Panc1 (cell line): ENCODE data around the gene RNF4. TPM values are rescaled to one million over a fixed set of nuclear protein-coding genes. Genes with fewer than 3 reads are reported as not detected.

ENCODE experiments used
- ATAC-seq: fragments of 200-7000 bp; cut with Tn5 transposase; 2 replicates; pipeline ENCODE4 v1.9.1; 2020; ENCODE audit warnings: mild to moderate bottlenecking, moderate library complexity
- BruUV-seq: library from RNA; stranded (reverse); fragments of 400-500 nt; replicated peaks from 2 replicates; lab custom pipeline; 2021; lab: Mats Ljungman, UMichigan
- CTCF ChIA-PET: fragments of 300-600 bp; sonication (Branson Sonifier 250); formaldehyde crosslinking; loops from one replicate; lab custom pipeline; 2022; ENCODE audit warnings: antibody characterized with exemption; lab: Charles Lee
- POLR2A ChIA-PET: fragments of 300-600 bp; sonication (Branson Sonifier 250); formaldehyde crosslinking; loops from one replicate; lab custom pipeline; 2022; ENCODE audit warnings: antibody characterized with exemption; lab: Charles Lee
- DNase-seq: peaks from one replicate; pipeline ENCODE4 v3.0.0-alpha.2; 2010; ENCODE audit warnings: low read depth, low spot score
- H3K27ac ChIP-seq: 2 replicates; pipeline ENCODE4 v1.5.1; 2011; ENCODE audit warnings: mild to moderate bottlenecking, low read length, inconsistent platforms
- H3K27me3 ChIP-seq: fragments of 200-500 bp; sonication (Bioruptor generic); 2 replicates; pipeline ENCODE4 v1.6.0; 2014; ENCODE audit warnings: low read length, inconsistent platforms; ENCODE audit not compliant: control insufficient read depth, insufficient read depth
- H3K36me3 ChIP-seq: fragments of 200-500 bp; sonication (Bioruptor generic); 2 replicates; pipeline ENCODE4 v1.5.1; 2014; ENCODE audit warnings: inconsistent platforms, mild to moderate bottlenecking, low read length, moderate library complexity; ENCODE audit not compliant: control insufficient read depth, insufficient read depth
- H3K4me1 ChIP-seq: 2 replicates; pipeline ENCODE4 v1.5.1; 2011; ENCODE audit warnings: inconsistent platforms, mild to moderate bottlenecking, low read length, moderate library complexity; ENCODE audit not compliant: control insufficient read depth, insufficient read depth
- H3K4me3 ChIP-seq, 2 experiments: 2 replicates each; pipeline ENCODE4 v1.5.1; 2011 to 2012; ENCODE audit warnings: low read depth in 2 of 2, low read length in 2 of 2, mild to moderate bottlenecking in 2 of 2, inconsistent platforms in 1 of 2, moderate library complexity in 1 of 2
- H3K9me3 ChIP-seq: fragments of 200-500 bp; sonication (Bioruptor generic); 2 replicates; pipeline ENCODE4 v1.5.1; 2014; ENCODE audit warnings: low read depth, mild to moderate bottlenecking, inconsistent platforms, low read length, moderate library complexity; ENCODE audit not compliant: control insufficient read depth, insufficient read depth
- POLR2AphosphoS5 ChIP-seq: IDR thresholded peaks from 2 replicates; pipeline ENCODE4 v1.6.1; 2012; ENCODE audit warnings: mild to moderate bottlenecking, low read depth, low read length, moderate library complexity
- SIN3A ChIP-seq: IDR thresholded peaks from 2 replicates; pipeline ENCODE4 v1.6.1; 2012; ENCODE audit warnings: low read depth, mild to moderate bottlenecking, low read length, moderate library complexity, borderline replicate concordance; ENCODE audit not compliant: insufficient read depth
- TCF7L2 ChIP-seq: IDR thresholded peaks from 2 replicates; pipeline ENCODE4 v1.6.1; 2011; ENCODE audit warnings: mild to moderate bottlenecking, low read depth, low read length, inconsistent platforms
- in situ Hi-C: cut with HindIII; loops from 2 replicates; pipeline ENCODE4 v1.10.0; 2016; ENCODE audit warnings: low sequenced_read_pairs, low pct_unique_long_range_greater_than_20kb
- intact Hi-C: fragments of 100-400 bp; cut with micrococcal nuclease; formaldehyde crosslinking; loops from one replicate; pipeline ENCODE4 v1.10.0; 2022; ENCODE audit not compliant: unreplicated experiment
- total RNA-seq: library from RNA; stranded (reverse); gene quantifications from one replicate; pipeline ENCODE4 v1.2.1, GENCODE V29; 2021; ENCODE audit not compliant: unreplicated experiment
- TF ChIP-seq, protein P1 (sequence below), 2 experiments: IDR thresholded peaks; 2 replicates each; pipeline ENCODE4 v1.6.1; 2011 to 2012; ENCODE audit warnings: low read depth in 2 of 2, control low read depth in 1 of 2, low read length in 1 of 2, mild to moderate bottlenecking in 1 of 2, moderate library complexity in 1 of 2; ENCODE audit not compliant: insufficient read depth in 1 of 2
- TF ChIP-seq, protein P2 (sequence below): fragments of 450-650 bp; IDR thresholded peaks from 2 replicates; pipeline ENCODE4 v1.5.1; 2017; ENCODE audit warnings: mild to moderate bottlenecking

Gene RNF4
- total RNA-seq, 1 experiment from 2014 or later, result 55.0 TPM

DNA sequence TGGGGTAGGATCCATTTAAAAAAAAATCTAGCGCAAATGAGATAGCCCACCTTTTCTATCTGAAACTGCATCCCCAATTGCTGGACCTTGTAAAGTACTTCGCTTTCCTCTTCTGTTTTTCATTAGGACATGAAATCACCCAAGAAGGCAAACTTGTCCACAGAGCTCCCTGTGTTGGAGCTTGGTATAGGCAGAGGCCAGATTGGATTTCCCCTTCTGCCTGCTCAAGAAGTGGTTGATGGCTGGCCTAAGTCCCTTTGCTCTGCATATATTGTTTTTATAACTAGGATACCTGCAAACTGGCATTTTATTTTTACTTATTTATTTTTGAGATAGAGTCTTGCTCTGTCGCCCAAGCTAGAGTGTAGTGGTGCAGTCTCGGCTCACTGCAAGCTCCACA lies 28.4 kb downstream of the RNF4 start:
- no peak overlapping the region for H3K4me3 ChIP-seq
- ChIA-PET CTCF (no interaction called here), POLR2A (no interaction called here)
- no TSS peak for BruUV-seq
- H3K9me3 ChIP-seq, result no peaks in the 10 kb centered on the region
- in situ Hi-C loops, result no loop called here
- no peaks in the 10 kb centered on the region for H3K4me1 ChIP-seq
- DNase-seq (no peak), ATAC-seq (no peak)
- H3K27ac ChIP-seq, result no peak overlapping the region
- peaks cover 13% of the 10 kb centered on the region for H3K36me3 ChIP-seq
- TF ChIP-seq POLR2AphosphoS5, result no peak
- TF ChIP-seq TCF7L2, result no peak
- TF ChIP-seq, protein P1, sequence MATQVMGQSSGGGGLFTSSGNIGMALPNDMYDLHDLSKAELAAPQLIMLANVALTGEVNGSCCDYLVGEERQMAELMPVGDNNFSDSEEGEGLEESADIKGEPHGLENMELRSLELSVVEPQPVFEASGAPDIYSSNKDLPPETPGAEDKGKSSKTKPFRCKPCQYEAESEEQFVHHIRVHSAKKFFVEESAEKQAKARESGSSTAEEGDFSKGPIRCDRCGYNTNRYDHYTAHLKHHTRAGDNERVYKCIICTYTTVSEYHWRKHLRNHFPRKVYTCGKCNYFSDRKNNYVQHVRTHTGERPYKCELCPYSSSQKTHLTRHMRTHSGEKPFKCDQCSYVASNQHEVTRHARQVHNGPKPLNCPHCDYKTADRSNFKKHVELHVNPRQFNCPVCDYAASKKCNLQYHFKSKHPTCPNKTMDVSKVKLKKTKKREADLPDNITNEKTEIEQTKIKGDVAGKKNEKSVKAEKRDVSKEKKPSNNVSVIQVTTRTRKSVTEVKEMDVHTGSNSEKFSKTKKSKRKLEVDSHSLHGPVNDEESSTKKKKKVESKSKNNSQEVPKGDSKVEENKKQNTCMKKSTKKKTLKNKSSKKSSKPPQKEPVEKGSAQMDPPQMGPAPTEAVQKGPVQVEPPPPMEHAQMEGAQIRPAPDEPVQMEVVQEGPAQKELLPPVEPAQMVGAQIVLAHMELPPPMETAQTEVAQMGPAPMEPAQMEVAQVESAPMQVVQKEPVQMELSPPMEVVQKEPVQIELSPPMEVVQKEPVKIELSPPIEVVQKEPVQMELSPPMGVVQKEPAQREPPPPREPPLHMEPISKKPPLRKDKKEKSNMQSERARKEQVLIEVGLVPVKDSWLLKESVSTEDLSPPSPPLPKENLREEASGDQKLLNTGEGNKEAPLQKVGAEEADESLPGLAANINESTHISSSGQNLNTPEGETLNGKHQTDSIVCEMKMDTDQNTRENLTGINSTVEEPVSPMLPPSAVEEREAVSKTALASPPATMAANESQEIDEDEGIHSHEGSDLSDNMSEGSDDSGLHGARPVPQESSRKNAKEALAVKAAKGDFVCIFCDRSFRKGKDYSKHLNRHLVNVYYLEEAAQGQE (IDR thresholded peaks at IDR 0.05; ENCODE audit: insufficient read depth in 1 of 2, low read depth in 2 of 2, low read length in 1 of 2), result no peak
- TF ChIP-seq SIN3A, result no peak
- TF ChIP-seq, protein P2, sequence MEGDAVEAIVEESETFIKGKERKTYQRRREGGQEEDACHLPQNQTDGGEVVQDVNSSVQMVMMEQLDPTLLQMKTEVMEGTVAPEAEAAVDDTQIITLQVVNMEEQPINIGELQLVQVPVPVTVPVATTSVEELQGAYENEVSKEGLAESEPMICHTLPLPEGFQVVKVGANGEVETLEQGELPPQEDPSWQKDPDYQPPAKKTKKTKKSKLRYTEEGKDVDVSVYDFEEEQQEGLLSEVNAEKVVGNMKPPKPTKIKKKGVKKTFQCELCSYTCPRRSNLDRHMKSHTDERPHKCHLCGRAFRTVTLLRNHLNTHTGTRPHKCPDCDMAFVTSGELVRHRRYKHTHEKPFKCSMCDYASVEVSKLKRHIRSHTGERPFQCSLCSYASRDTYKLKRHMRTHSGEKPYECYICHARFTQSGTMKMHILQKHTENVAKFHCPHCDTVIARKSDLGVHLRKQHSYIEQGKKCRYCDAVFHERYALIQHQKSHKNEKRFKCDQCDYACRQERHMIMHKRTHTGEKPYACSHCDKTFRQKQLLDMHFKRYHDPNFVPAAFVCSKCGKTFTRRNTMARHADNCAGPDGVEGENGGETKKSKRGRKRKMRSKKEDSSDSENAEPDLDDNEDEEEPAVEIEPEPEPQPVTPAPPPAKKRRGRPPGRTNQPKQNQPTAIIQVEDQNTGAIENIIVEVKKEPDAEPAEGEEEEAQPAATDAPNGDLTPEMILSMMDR, result no peak
- no peaks in the 10 kb centered on the region for H3K27me3 ChIP-seq
- intact Hi-C loops, result no loop called here

DNA sequence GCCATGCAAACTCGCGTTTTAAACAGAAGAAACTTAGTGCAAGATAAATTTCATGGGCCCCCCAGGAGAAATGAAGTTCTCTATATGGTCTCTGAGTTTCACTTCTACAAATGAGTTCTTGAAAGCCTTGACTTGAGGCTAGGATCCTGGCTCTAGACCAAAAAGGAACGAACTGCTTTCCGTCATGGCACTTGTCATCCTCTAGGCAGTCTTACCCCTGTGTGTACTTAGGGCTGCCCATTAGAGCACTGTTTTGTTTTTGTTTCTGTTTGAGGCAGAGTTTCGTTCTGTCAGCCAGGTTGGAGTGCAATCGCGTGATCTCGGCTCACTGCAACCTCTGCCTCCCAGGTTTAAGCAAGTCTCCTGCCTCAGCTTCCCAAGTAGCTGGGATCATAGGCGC lies 29.0 kb downstream of the RNF4 start:
- H3K4me1 ChIP-seq, result no peaks in the 10 kb centered on the region
- H3K27ac ChIP-seq, result no peak overlapping the region
- intact Hi-C loops, result no loop called here
- H3K4me3 ChIP-seq, result no peak overlapping the region
- ATAC-seq (no peak), DNase-seq (no peak)
- TF ChIP-seq, protein P1 (IDR thresholded peaks at IDR 0.05; ENCODE audit: insufficient read depth in 1 of 2, low read depth in 2 of 2, low read length in 1 of 2), result no peak
- TF ChIP-seq POLR2AphosphoS5, result no peak
- no TSS peak for BruUV-seq
- in situ Hi-C loops, result no loop called here
- H3K27me3 ChIP-seq, result no peaks in the 10 kb centered on the region
- peaks cover 13% of the 10 kb centered on the region for H3K36me3 ChIP-seq
- no peaks in the 10 kb centered on the region for H3K9me3 ChIP-seq
- ChIA-PET CTCF (no interaction called here), POLR2A (no interaction called here)
